Neural cell (in vitro differentiated cells): ENCODE data around the gene SYNE3. TPM values are rescaled to one million over a fixed set of nuclear protein-coding genes. Genes with fewer than 3 reads are reported as not detected.

Experiments used
- H2AFZ ChIP-seq: fragments of 200-600, 300-800 bp; sonication (generic), shearing (Covaris generic); 2 replicates; pipeline ENCODE4 v1.6.0; 2014; ENCODE audit warnings: low read depth, mild to moderate bottlenecking, antibody characterized with exemption, low read length, moderate library complexity
- H3F3A ChIP-seq: fragments of 200-600 bp; shearing (Covaris generic); 2 replicates; pipeline ENCODE4 v1.6.1; 2016; ENCODE audit warnings: mild to moderate bottlenecking, moderate library complexity, mixed read lengths, antibody characterized with exemption, low read length; ENCODE audit not compliant: insufficient read depth, poor library complexity, severe bottlenecking
- H3K27ac ChIP-seq: fragments of 200-600, 300-800 bp; sonication (generic), shearing (Covaris generic); 2 replicates; pipeline ENCODE4 v1.5.1; 2014; ENCODE audit warnings: mild to moderate bottlenecking, low read length, moderate library complexity
- H3K27me3 ChIP-seq: fragments of 300-800, 200-600 bp; sonication (generic), shearing (Covaris generic); 2 replicates; pipeline ENCODE4 v1.6.0; 2014; ENCODE audit warnings: mild to moderate bottlenecking, low read depth, low read length, moderate library complexity; ENCODE audit not compliant: insufficient read depth
- H3K36me3 ChIP-seq: fragments of 300-800, 200-600 bp; sonication (generic), shearing (Covaris generic); 2 replicates; pipeline ENCODE4 v1.5.1; 2014; ENCODE audit warnings: mild to moderate bottlenecking, antibody characterized with exemption, low read length, moderate library complexity; ENCODE audit not compliant: insufficient read depth
- H3K4me2 ChIP-seq: fragments of 300-800, 200-600 bp; sonication (generic), shearing (Covaris generic); 2 replicates; pipeline ENCODE4 v1.6.0; 2014; ENCODE audit warnings: mild to moderate bottlenecking, low read length
- H3K4me3 ChIP-seq: fragments of 300-800, 200-600 bp; sonication (generic), shearing (Covaris generic); 2 replicates; pipeline ENCODE4 v1.5.1; 2014; ENCODE audit warnings: mild to moderate bottlenecking, low read length, moderate library complexity
- H3K79me2 ChIP-seq: fragments of 200-600 bp; shearing (Covaris generic); replicated peaks from 2 replicates; pipeline ENCODE4 v1.6.0; 2014; ENCODE audit warnings: mild to moderate bottlenecking, low read length, moderate library complexity; ENCODE audit not compliant: insufficient read depth
- H3K9ac ChIP-seq: fragments of 300-800, 200-600 bp; sonication (generic), shearing (Covaris generic); 2 replicates; pipeline ENCODE4 v1.6.1; 2016; ENCODE audit warnings: mild to moderate bottlenecking, low read length, mixed read lengths
- H3K9me2 ChIP-seq: fragments of 200-600 bp; shearing (Covaris generic); 2 replicates; pipeline ENCODE4 v1.6.1; 2016; ENCODE audit warnings: mild to moderate bottlenecking, low read length, mixed read lengths; ENCODE audit not compliant: insufficient read depth
- H3K9me3 ChIP-seq: fragments of 200-600, 300-800 bp; sonication (generic), shearing (Covaris generic); 2 replicates; pipeline ENCODE4 v1.6.1; 2016; ENCODE audit warnings: mild to moderate bottlenecking, mixed run types, low read length, moderate library complexity, mixed read lengths
- H4K20me1 ChIP-seq: fragments of 200-600 bp; shearing (Covaris generic); 2 replicates; pipeline ENCODE4 v1.6.1; 2016; ENCODE audit warnings: mild to moderate bottlenecking, mixed run types; ENCODE audit not compliant: insufficient read depth
- EP300 ChIP-seq: fragments of 450-650 bp; conservative IDR thresholded peaks from 2 replicates; pipeline ENCODE4 v1.6.1; 2014; ENCODE audit warnings: antibody characterized with exemption, mild to moderate bottlenecking, moderate library complexity; ENCODE audit not compliant: poor library complexity, severe bottlenecking
- EZH2 ChIP-seq: fragments of 200-600, 300-800 bp; shearing (Covaris generic), sonication (generic); IDR thresholded peaks from 2 replicates; pipeline ENCODE4 v1.6.1; 2014; ENCODE audit warnings: antibody characterized with exemption, low read length, borderline replicate concordance, mild to moderate bottlenecking; ENCODE audit not compliant: insufficient read depth, poor library complexity, severe bottlenecking
- MXI1 ChIP-seq: fragments of 450-650 bp; conservative IDR thresholded peaks from 2 replicates; pipeline ENCODE4 v1.6.1; 2014; ENCODE audit warnings: antibody characterized with exemption, mild to moderate bottlenecking; ENCODE audit not compliant: poor library complexity, severe bottlenecking
- POLR2AphosphoS5 ChIP-seq: IDR thresholded peaks from 2 replicates; pipeline ENCODE4 v1.6.1; 2012
- RAD21 ChIP-seq: fragments of 450-650 bp; conservative IDR thresholded peaks from 2 replicates; pipeline ENCODE4 v1.6.1; 2014; ENCODE audit warnings: antibody characterized with exemption, mild to moderate bottlenecking, moderate library complexity
- SMC3 ChIP-seq: fragments of 450-650 bp; conservative IDR thresholded peaks from 2 replicates; pipeline ENCODE4 v1.6.1; 2014; ENCODE audit warnings: antibody characterized with exemption, mild to moderate bottlenecking, moderate library complexity; ENCODE audit not compliant: poor library complexity
- TAF1 ChIP-seq: IDR thresholded peaks from 2 replicates; pipeline ENCODE4 v1.6.1; 2012; ENCODE audit warnings: low read depth
- polyA plus RNA-seq: library from polyadenylated mRNA; depleted of rRNA; stranded (reverse); fragments of >200 nt; gene quantifications from 2 replicates; pipeline ENCODE4 v1.2.3, GENCODE V29; 2014
- TF ChIP-seq, protein P1 (sequence below): IDR thresholded peaks from 2 replicates; pipeline ENCODE4 v1.6.1; 2012; ENCODE audit warnings: borderline replicate concordance
- TF ChIP-seq, protein P2 (sequence below): fragments of 450-650 bp; IDR thresholded peaks from 2 replicates; pipeline ENCODE4 v1.5.1; 2014; ENCODE audit warnings: antibody characterized with exemption, mild to moderate bottlenecking, moderate library complexity; ENCODE audit not compliant: poor library complexity, severe bottlenecking

The SYNE3 gene
- polyA plus RNA-seq, 1 donor from 2014 or later = 0.35 TPM

DNA sequence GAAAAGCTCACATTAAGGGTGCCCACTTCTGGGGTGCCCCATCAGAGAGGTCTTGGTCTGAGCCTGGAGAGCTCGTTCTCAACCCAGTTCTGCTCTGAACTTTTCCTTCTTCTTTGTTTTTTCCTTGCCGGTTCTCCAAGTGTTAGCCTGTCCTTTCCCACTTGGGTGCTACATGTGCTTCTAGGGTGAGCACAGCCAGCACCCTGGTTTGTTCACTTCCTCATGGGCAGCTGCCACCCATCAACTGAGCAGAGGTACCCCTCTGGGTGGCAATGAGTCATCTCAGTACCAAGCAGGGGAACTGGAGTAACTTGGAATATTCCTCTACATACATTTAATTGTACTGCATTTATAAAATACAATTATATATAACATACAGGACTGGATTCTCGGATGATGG lies 3.9 kb upstream of the SYNE3 start:
- Histone ChIP-seq H3K4me2 (no peak overlapping the region), H3K27me3 (peaks cover 12% of the 10 kb centered on the region), H3K36me3 (no peaks in the 10 kb centered on the region), H4K20me1 (no peaks in the 10 kb centered on the region), H3K9me3 (no peaks in the 10 kb centered on the region), H3K79me2 (no peaks in the 10 kb centered on the region), H3K9me2 (no peaks in the 10 kb centered on the region), H2AFZ (no peak overlapping the region), H3K4me3 (no peak overlapping the region), H3F3A (no peaks in the 10 kb centered on the region), H3K9ac (no peak overlapping the region), H3K27ac (no peak overlapping the region)
- TF ChIP-seq EP300 = no peak
- TF ChIP-seq, protein P1, sequence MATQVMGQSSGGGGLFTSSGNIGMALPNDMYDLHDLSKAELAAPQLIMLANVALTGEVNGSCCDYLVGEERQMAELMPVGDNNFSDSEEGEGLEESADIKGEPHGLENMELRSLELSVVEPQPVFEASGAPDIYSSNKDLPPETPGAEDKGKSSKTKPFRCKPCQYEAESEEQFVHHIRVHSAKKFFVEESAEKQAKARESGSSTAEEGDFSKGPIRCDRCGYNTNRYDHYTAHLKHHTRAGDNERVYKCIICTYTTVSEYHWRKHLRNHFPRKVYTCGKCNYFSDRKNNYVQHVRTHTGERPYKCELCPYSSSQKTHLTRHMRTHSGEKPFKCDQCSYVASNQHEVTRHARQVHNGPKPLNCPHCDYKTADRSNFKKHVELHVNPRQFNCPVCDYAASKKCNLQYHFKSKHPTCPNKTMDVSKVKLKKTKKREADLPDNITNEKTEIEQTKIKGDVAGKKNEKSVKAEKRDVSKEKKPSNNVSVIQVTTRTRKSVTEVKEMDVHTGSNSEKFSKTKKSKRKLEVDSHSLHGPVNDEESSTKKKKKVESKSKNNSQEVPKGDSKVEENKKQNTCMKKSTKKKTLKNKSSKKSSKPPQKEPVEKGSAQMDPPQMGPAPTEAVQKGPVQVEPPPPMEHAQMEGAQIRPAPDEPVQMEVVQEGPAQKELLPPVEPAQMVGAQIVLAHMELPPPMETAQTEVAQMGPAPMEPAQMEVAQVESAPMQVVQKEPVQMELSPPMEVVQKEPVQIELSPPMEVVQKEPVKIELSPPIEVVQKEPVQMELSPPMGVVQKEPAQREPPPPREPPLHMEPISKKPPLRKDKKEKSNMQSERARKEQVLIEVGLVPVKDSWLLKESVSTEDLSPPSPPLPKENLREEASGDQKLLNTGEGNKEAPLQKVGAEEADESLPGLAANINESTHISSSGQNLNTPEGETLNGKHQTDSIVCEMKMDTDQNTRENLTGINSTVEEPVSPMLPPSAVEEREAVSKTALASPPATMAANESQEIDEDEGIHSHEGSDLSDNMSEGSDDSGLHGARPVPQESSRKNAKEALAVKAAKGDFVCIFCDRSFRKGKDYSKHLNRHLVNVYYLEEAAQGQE = no peak
- TF ChIP-seq RAD21 = no peak
- no peak for TF ChIP-seq SMC3
- TF ChIP-seq EZH2 = no peak
- TF ChIP-seq POLR2AphosphoS5 = no peak
- TF ChIP-seq, protein P2, sequence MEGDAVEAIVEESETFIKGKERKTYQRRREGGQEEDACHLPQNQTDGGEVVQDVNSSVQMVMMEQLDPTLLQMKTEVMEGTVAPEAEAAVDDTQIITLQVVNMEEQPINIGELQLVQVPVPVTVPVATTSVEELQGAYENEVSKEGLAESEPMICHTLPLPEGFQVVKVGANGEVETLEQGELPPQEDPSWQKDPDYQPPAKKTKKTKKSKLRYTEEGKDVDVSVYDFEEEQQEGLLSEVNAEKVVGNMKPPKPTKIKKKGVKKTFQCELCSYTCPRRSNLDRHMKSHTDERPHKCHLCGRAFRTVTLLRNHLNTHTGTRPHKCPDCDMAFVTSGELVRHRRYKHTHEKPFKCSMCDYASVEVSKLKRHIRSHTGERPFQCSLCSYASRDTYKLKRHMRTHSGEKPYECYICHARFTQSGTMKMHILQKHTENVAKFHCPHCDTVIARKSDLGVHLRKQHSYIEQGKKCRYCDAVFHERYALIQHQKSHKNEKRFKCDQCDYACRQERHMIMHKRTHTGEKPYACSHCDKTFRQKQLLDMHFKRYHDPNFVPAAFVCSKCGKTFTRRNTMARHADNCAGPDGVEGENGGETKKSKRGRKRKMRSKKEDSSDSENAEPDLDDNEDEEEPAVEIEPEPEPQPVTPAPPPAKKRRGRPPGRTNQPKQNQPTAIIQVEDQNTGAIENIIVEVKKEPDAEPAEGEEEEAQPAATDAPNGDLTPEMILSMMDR = no peak
- no peak for TF ChIP-seq MXI1
- TF ChIP-seq TAF1 = no peak

DNA sequence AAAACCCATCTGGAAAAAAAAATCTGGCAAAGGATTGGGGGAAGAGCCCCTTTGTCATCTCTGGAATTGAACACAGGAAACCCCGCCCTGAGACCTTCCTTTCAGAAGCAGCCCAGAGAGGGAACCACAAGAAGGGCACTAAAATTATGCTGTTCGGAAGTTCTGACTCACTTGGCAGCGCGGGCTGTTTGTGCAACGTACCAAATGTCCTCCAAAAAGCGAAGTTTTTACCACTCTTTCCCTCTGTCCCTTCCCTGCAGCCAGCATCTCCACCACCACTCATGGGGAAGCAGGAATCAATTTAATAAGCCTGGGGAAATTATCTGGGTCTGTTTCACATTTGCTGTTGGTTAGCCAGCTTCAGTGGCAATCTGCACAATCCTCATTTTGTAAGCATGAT lies 3.2 kb upstream of the SYNE3 start:
- no peaks in the 10 kb centered on the region for H3K9me3 ChIP-seq
- H3K27me3 ChIP-seq = peaks cover 12% of the 10 kb centered on the region
- H3F3A ChIP-seq = no peaks in the 10 kb centered on the region
- H3K36me3 ChIP-seq = no peaks in the 10 kb centered on the region
- no peak overlapping the region for H3K9ac ChIP-seq
- no peak for TF ChIP-seq EP300
- TF ChIP-seq, protein P1 = no peak
- no peak for TF ChIP-seq RAD21
- TF ChIP-seq TAF1 = no peak
- TF ChIP-seq MXI1 = no peak
- TF ChIP-seq SMC3 = no peak
- TF ChIP-seq EZH2 = no peak
- TF ChIP-seq POLR2AphosphoS5 = no peak
- TF ChIP-seq, protein P2 = no peak
- no peaks in the 10 kb centered on the region for H3K79me2 ChIP-seq
- H3K4me2 ChIP-seq = no peak overlapping the region
- H3K27ac ChIP-seq = no peak overlapping the region
- no peak overlapping the region for H2AFZ ChIP-seq
- no peaks in the 10 kb centered on the region for H4K20me1 ChIP-seq
- H3K9me2 ChIP-seq = no peaks in the 10 kb centered on the region
- no peak overlapping the region for H3K4me3 ChIP-seq
